GM23338 (cell line): ENCODE data around the gene ACOX1. TPM values are rescaled to one million over a fixed set of nuclear protein-coding genes. Genes with fewer than 3 reads are reported as not detected.

Source experiments
- ATAC-seq: fragments of 200-7000 bp; cut with Tn5 transposase; 3 replicates; pipeline ENCODE4 v1.9.1; 2020
- DNase-seq: peaks from one replicate; pipeline ENCODE4 v3.0.0-alpha.2; 2015; ENCODE audit warnings: low spot score
- H2AFZ ChIP-seq: fragments of 200-600 bp; sonication (generic); 2 replicates; pipeline ENCODE4 v1.8.0; 2016; ENCODE audit warnings: antibody characterized with exemption, mild to moderate bottlenecking, moderate library complexity
- H3F3A ChIP-seq: fragments of 200-600 bp; sonication (generic); replicated peaks from 2 replicates; pipeline ENCODE4 v1.8.0; 2017; ENCODE audit warnings: antibody characterized with exemption, mixed run types, low read depth
- H3K27ac ChIP-seq: fragments of 200-600 bp; sonication (generic); 2 replicates; pipeline ENCODE4 v1.6.1; 2016; ENCODE audit warnings: low read depth
- H3K27me3 ChIP-seq: fragments of 200-600 bp; sonication (generic); 2 replicates; pipeline ENCODE4 v1.8.0; 2016; ENCODE audit warnings: mild to moderate bottlenecking, mixed run types, moderate library complexity; ENCODE audit not compliant: insufficient read depth
- H3K36me3 ChIP-seq: fragments of 200-600 bp; sonication (generic); 2 replicates; pipeline ENCODE4 v1.8.0; 2016; ENCODE audit warnings: mild to moderate bottlenecking; ENCODE audit not compliant: insufficient read depth
- H3K4me1 ChIP-seq: fragments of 200-600 bp; sonication (generic); 2 replicates; pipeline ENCODE4 v1.8.0; 2016; ENCODE audit warnings: mild to moderate bottlenecking, moderate library complexity; ENCODE audit not compliant: insufficient read depth
- H3K4me2 ChIP-seq: fragments of 200-600 bp; sonication (generic); 2 replicates; pipeline ENCODE4 v1.7.1; 2017; ENCODE audit warnings: mixed run types
- H3K4me3 ChIP-seq: fragments of 200-600 bp; sonication (generic); 2 replicates; pipeline ENCODE4 v1.6.1; 2016; ENCODE audit warnings: mixed run types
- H3K79me2 ChIP-seq: fragments of 200-600 bp; sonication (generic); replicated peaks from 2 replicates; pipeline ENCODE4 v1.8.0; 2017; ENCODE audit warnings: mild to moderate bottlenecking; ENCODE audit not compliant: insufficient read depth
- H3K9me2 ChIP-seq: fragments of 200-600 bp; sonication (generic); 2 replicates; pipeline ENCODE4 v1.8.0; 2017; ENCODE audit not compliant: insufficient read depth
- H4K20me1 ChIP-seq: fragments of 200-600 bp; sonication (generic); replicated peaks from 2 replicates; pipeline ENCODE4 v1.8.0; 2017; ENCODE audit warnings: mild to moderate bottlenecking; ENCODE audit not compliant: insufficient read depth
- H3K27ac Mint-ChIP-seq: 2 replicates; pipeline ENCODE4 v1.8.0; 2020; ENCODE audit warnings: inconsistent platforms, mild to moderate bottlenecking, moderate library complexity, mixed read lengths
- H3K27me3 Mint-ChIP-seq: 3 replicates; pipeline ENCODE4 v1.8.0; 2022; ENCODE audit warnings: low read depth, mild to moderate bottlenecking, moderate library complexity, mixed read lengths, inconsistent platforms; ENCODE audit not compliant: insufficient read depth, poor library complexity
- H3K36me3 Mint-ChIP-seq: 3 replicates; pipeline ENCODE4 v1.8.0; 2021; ENCODE audit warnings: low read depth, mild to moderate bottlenecking, inconsistent platforms, moderate library complexity, mixed read lengths
- H3K4me1 Mint-ChIP-seq: 3 replicates; pipeline ENCODE4 v1.8.0; 2020; ENCODE audit warnings: mild to moderate bottlenecking, inconsistent platforms, mixed read lengths
- H3K4me3 Mint-ChIP-seq: 3 replicates; pipeline ENCODE4 v1.8.0; 2021; ENCODE audit warnings: moderate library complexity, mild to moderate bottlenecking, inconsistent platforms, mixed read lengths
- H3K9me3 Mint-ChIP-seq: 3 replicates; pipeline ENCODE4 v1.8.0; 2020; ENCODE audit warnings: moderate library complexity, mild to moderate bottlenecking, inconsistent platforms, mixed read lengths
- CREB1 ChIP-seq: fragments of 250-450 bp; sonication (Bioruptor Pico); IDR thresholded peaks from 2 replicates; pipeline ENCODE4 v1.5.0; 2020; ENCODE audit warnings: low read depth, mild to moderate bottlenecking, moderate library complexity
- CTCF ChIP-seq, 2 experiments: fragments of 200-600 bp in 1 of 2; sonication (generic) in 1 of 2; conservative IDR thresholded peaks; 2 replicates each; pipeline versions ENCODE4 v1.5.1 to v1.6.1; 2016 to 2017; ENCODE audit warnings: antibody characterized with exemption in 2 of 2, low read depth in 2 of 2, mild to moderate bottlenecking in 2 of 2, moderate library complexity in 1 of 2
- EZH2 ChIP-seq: fragments of 200-600 bp; sonication (generic); IDR thresholded peaks from one replicate; pipeline ENCODE4 v1.8.0; 2017; ENCODE audit warnings: antibody characterized with exemption, mild to moderate bottlenecking, low read depth; ENCODE audit not compliant: unreplicated experiment
- JUNB ChIP-seq: IDR thresholded peaks from one replicate; pipeline ENCODE4 v1.6.1; 2016; ENCODE audit warnings: antibody characterized with exemption; ENCODE audit not compliant: unreplicated experiment
- POLR2AphosphoS5 ChIP-seq: IDR thresholded peaks from 2 replicates; pipeline ENCODE4 v1.6.1; 2016; ENCODE audit warnings: antibody characterized with exemption, low read depth
- REST ChIP-seq: IDR thresholded peaks from one replicate; pipeline ENCODE4 v1.6.1; 2018; ENCODE audit warnings: antibody characterized with exemption; ENCODE audit not compliant: unreplicated experiment
- STAT1 ChIP-seq: IDR thresholded peaks from one replicate; pipeline ENCODE4 v1.6.1; 2016; ENCODE audit warnings: antibody characterized with exemption; ENCODE audit not compliant: unreplicated experiment
- ZNF331 ChIP-seq: fragments of 250-450 bp; sonication (Bioruptor Pico); IDR thresholded peaks from 2 replicates; pipeline ENCODE4 v1.5.0; 2020; ENCODE audit warnings: low read depth, mild to moderate bottlenecking, moderate library complexity
- ZNF462 ChIP-seq: fragments of 250-450 bp; sonication (Bioruptor Pico); IDR thresholded peaks from 2 replicates; pipeline ENCODE4 v1.5.0; 2020; ENCODE audit warnings: mild to moderate bottlenecking, moderate library complexity
- polyA plus RNA-seq: library from polyadenylated mRNA; unstranded; fragments of >200 nt; fragmentation: Nextera tagmentation; extraction: Ambion mirVana; gene quantifications from 2 replicates; pipeline ENCODE4 v1.2.1, GENCODE V29; 2016
- total RNA-seq: library from RNA; depleted of rRNA; stranded (reverse); fragments of >200 nt; shearing (Covaris generic); gene quantifications from 2 replicates; pipeline ENCODE4 v1.2.3, GENCODE V29; 2014

ACOX1 gene
- total and polyA plus RNA-seq, 2 experiments from 2014 or later = 12.8 to 32.9 TPM

GRCh38 chr17:75980188-75981018 lies 1.4 kb upstream of the ACOX1 start:
- no peak for DNase-seq
- H3K36me3 ChIP-seq = no peaks in the 10 kb centered on the region
- H3K4me3 ChIP-seq = peak overlapping the region; percentile 81
- H3K9me3 Mint-ChIP-seq = no peaks in the 10 kb centered on the region
- peak overlapping the region; percentile 95 for H3K4me3 Mint-ChIP-seq
- H3K79me2 ChIP-seq = peaks cover 61% of the 10 kb centered on the region
- H2AFZ ChIP-seq = no peak overlapping the region
- no peaks in the 10 kb centered on the region for H3K27me3 ChIP-seq
- H3K4me1 Mint-ChIP-seq = peaks cover 51% of the 10 kb centered on the region
- H4K20me1 ChIP-seq = no peaks in the 10 kb centered on the region
- H3F3A ChIP-seq = peaks cover 24% of the 10 kb centered on the region
- H3K27me3 Mint-ChIP-seq = peaks cover 19% of the 10 kb centered on the region
- peak overlapping the region; percentile 99 for H3K27ac Mint-ChIP-seq
- H3K4me2 ChIP-seq = peak overlapping the region; percentile 82
- TF ChIP-seq REST (no peak), ZNF331 (no peak), POLR2AphosphoS5 (no peak), STAT1 (no peak)
- peaks cover 17% of the 10 kb centered on the region; the same call in 2 of the 3 replicates for H3K36me3 Mint-ChIP-seq
- ATAC-seq = no peak
- H3K27ac ChIP-seq = peak overlapping the region; percentile 98
- H3K4me1 ChIP-seq = peaks cover 44% of the 10 kb centered on the region
- H3K9me2 ChIP-seq = no peaks in the 10 kb centered on the region

GRCh38 chr17:75979705-75980187 lies 780 bp upstream of the ACOX1 start:
- Histone ChIP-seq H3K79me2 (peaks cover 60% of the 10 kb centered on the region), H3F3A (peaks cover 21% of the 10 kb centered on the region), H3K36me3 (no peaks in the 10 kb centered on the region), H3K27ac (peak overlapping the region; percentile 98), H4K20me1 (no peaks in the 10 kb centered on the region), H3K27me3 (no peaks in the 10 kb centered on the region), H3K4me3 (peak overlapping the region; percentile 81), H2AFZ (no peak overlapping the region), H3K9me2 (no peaks in the 10 kb centered on the region), H3K4me2 (peak overlapping the region; percentile 82), H3K4me1 (peaks cover 43% of the 10 kb centered on the region)
- H3K27ac Mint-ChIP-seq = peak overlapping the region; percentile 99
- H3K9me3 Mint-ChIP-seq = no peaks in the 10 kb centered on the region
- peaks cover 24% of the 10 kb centered on the region for H3K27me3 Mint-ChIP-seq
- peaks cover 17% of the 10 kb centered on the region; the same call in 2 of the 3 replicates for H3K36me3 Mint-ChIP-seq
- peak overlapping the region; percentile 95 for H3K4me3 Mint-ChIP-seq
- peaks cover 50% of the 10 kb centered on the region for H3K4me1 Mint-ChIP-seq
- DNase-seq = no peak
- ATAC-seq = peak; percentile 49
- TF ChIP-seq JUNB (no peak), EZH2 (no peak), CREB1 (CRISPR knock-in tag) (no peak), ZNF462 (CRISPR knock-in tag) (no peak), CTCF (conservative IDR thresholded peaks at IDR 0.05; ENCODE audit: low read depth in 2 of 2) (no peak), ZNF331 (no peak)
